Nephron (organoid): ENCODE measurements around the gene CCN5.

Experiments used
- H3K27ac Mint-ChIP-seq, 3 experiments: 2 replicates each; pipeline ENCODE4 v1.8.0; 2020; ENCODE audit warnings: mixed read lengths in 3 of 3, mild to moderate bottlenecking in 2 of 3, moderate library complexity in 1 of 3
- H3K27me3 Mint-ChIP-seq: 2 replicates; pipeline ENCODE4 v1.8.0; 2021; ENCODE audit warnings: low read depth, mild to moderate bottlenecking, moderate library complexity, mixed read lengths
- H3K36me3 Mint-ChIP-seq: 2 replicates; pipeline ENCODE4 v1.8.0; 2020; ENCODE audit warnings: low read depth, mixed read lengths
- H3K4me1 Mint-ChIP-seq: 2 replicates; pipeline ENCODE4 v1.8.0; 2020; ENCODE audit warnings: mixed read lengths
- H3K4me3 Mint-ChIP-seq, 3 experiments: 2 replicates each; pipeline ENCODE4 v1.8.0; 2020; ENCODE audit warnings: mild to moderate bottlenecking in 3 of 3, mixed read lengths in 3 of 3, moderate library complexity in 2 of 3
- H3K9me3 Mint-ChIP-seq: 2 replicates; pipeline ENCODE4 v1.8.0; 2020; ENCODE audit warnings: mixed read lengths
- CTCF ChIP-seq, 3 experiments: fragments of 200-600 bp; sonication (generic); IDR thresholded peaks; one replicate each; pipeline ENCODE4 v1.5.0; 2021; ENCODE audit warnings: antibody characterized with exemption in 3 of 3; ENCODE audit not compliant: unreplicated experiment in 3 of 3

CCN5 gene

GRCh38 chr20:44743916-44744655 is 28.9 kb downstream of the CCN5 start:
- no peak overlapping the region for H3K27ac Mint-ChIP-seq
- H3K27me3 Mint-ChIP-seq = peaks cover 47% of the 10 kb centered on the region
- H3K36me3 Mint-ChIP-seq = no peaks in the 10 kb centered on the region
- H3K4me3 Mint-ChIP-seq = no peak overlapping the region
- H3K9me3 Mint-ChIP-seq = no peaks in the 10 kb centered on the region
- no peak for TF ChIP-seq CTCF (IDR thresholded peaks at IDR 0.05; ENCODE audit: unreplicated experiment in 3 of 3)
- H3K4me1 Mint-ChIP-seq = peaks cover 16% of the 10 kb centered on the region

GRCh38 chr20:44745122-44745597 is 30.0 kb downstream of the CCN5 start:
- Mint-ChIP-seq H3K9me3 (no peaks in the 10 kb centered on the region), H3K27ac (no peak overlapping the region), H3K4me3 (peak overlapping the region; percentile 70 to 77 (median 76)), H3K36me3 (no peaks in the 10 kb centered on the region), H3K27me3 (peaks cover 50% of the 10 kb centered on the region), H3K4me1 (peaks cover 8% of the 10 kb centered on the region)
- no peak for TF ChIP-seq CTCF (IDR thresholded peaks at IDR 0.05; ENCODE audit: unreplicated experiment in 3 of 3)

- Mint-ChIP-seq H3K27ac (no peak within 1 kb of the TSS), H3K9me3 (no peaks in the 10 kb centered on the region), H3K4me3 (peak within 1 kb of the TSS; percentile 70 to 77 (median 76)), H3K27me3 (peaks cover 47% of the 10 kb centered on the region), H3K4me1 (peaks cover 5% of the 10 kb centered on the region), H3K36me3 (no peaks in the 10 kb centered on the region)
- TF ChIP-seq CTCF (IDR thresholded peaks at IDR 0.05; ENCODE audit: unreplicated experiment in 3 of 3) = no peak
These were observed 30.6 kb downstream of the CCN5 start, which contains the start of gene KCNK15 for GRCh38 chr20:44745598-44746366. KCNK15 (plus strand) TSS chr20:44745865; CDS start chr20:44745911, 46 bp downstream.

DNA sequence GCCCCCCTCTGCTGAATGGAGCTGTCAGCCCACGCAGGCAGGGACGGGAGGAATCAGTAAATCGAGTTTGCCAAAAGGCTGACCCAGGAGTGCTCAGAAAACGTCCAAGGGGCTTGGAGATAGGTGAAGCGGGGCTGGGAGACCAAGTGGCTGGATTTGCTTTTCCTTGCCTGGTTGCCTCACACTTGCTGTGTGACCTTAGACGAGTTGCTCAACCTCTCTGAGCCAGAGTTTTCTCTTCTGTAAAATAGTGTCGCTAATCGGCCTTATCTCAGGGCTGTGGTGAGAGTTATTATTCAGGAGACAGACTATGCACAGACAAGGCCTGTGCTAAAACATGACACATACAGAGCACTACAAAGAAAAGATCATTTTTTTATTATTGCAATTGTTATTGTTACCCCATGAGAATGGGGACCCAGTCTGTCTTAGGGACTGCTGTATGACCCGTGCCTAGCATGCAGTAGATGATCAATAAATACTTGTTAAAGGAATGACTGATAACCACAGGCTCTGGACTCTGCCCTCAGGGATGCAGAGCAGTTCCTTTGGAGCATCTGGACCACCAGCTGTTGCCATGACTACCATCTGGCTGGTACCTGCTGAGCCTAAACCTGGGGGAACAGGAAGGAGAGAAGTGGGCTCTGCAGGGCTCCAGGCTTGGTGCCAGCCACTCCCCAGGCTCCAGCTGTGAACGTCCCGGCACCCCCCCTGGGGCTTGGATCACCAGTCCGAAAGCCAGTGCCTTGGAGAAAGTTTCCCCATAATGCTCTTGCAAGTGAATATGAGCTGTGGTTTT is 31.4 kb downstream of the CCN5 start:
- H3K27me3 Mint-ChIP-seq = peaks cover 45% of the 10 kb centered on the region
- H3K27ac Mint-ChIP-seq = no peak overlapping the region
- H3K9me3 Mint-ChIP-seq = no peaks in the 10 kb centered on the region
- H3K4me3 Mint-ChIP-seq = peak overlapping the region; percentile 70 to 79 (median 71)
- TF ChIP-seq CTCF (IDR thresholded peaks at IDR 0.05; ENCODE audit: unreplicated experiment in 3 of 3) = no peak
- H3K36me3 Mint-ChIP-seq = no peaks in the 10 kb centered on the region
- peaks cover 5% of the 10 kb centered on the region for H3K4me1 Mint-ChIP-seq

DNA sequence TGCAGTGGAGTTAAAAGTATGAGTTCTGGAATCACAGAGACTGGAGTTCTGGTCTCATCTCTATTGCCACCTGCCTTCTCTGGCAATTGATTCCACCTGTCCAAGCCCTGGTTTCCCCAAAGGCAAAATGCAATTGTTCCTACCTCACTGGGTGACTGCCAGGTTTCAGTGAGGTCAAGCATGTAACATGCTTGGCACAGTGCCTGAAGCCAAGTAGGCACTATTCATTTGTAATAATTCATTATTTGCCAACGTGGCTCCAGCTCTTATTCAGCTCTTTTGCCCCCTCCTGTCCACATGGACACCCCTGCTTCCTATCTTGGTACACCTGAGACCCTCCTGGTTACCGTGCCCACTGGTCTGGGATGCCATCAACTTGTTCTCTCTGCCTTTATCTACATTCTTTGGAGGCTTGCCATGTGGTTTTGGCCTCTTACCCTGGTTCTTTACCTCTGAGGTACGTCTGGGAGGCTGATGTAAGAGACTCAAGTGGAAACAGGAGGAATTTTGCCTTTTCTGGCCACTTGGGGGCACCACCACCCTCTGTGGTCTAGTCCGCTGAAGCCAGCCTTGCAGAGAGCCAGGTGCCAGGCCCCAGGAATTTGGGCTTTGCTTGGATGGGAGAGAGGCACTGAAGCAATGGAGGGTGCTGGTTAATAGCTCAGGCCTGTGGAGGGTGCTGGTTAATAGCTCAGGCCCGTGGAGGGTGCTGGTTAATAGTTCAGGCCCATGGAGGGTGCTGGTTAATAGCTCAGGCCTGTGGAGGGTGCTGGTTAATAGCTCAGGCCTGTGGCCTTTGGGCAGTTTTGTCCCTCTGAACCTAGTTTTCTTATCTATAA is 32.2 kb downstream of the CCN5 start:
- Mint-ChIP-seq H3K9me3 (no peaks in the 10 kb centered on the region), H3K4me1 (peaks cover 5% of the 10 kb centered on the region), H3K27me3 (peaks cover 39% of the 10 kb centered on the region), H3K36me3 (no peaks in the 10 kb centered on the region), H3K27ac (peak overlapping the region in 2 of 3 experiments; percentile 2 to 37), H3K4me3 (peak overlapping the region; percentile 70 to 79 (median 70))
- TF ChIP-seq CTCF (IDR thresholded peaks at IDR 0.05; ENCODE audit: unreplicated experiment in 3 of 3) = peak; percentile 55 to 65 (median 64)
